GM19099 (cell line): Measurements from ENCODE around the gene MAGI2.

Experiments
- POLR2A ChIP-seq: IDR thresholded peaks from 3 replicates; pipeline ENCODE4 v1.6.1; 2011; ENCODE audit warnings: low read depth; ENCODE audit not compliant: insufficient read length; ENCODE audit errors: extremely low read depth

The MAGI2 gene

GRCh38 chr7:78901566-78901965 lies 551.9 kb downstream of the MAGI2 start:
- TF ChIP-seq POLR2A = no peak

- no peak for TF ChIP-seq POLR2A
Observed at GRCh38 chr7:78900806-78901205, 552.7 kb downstream of the MAGI2 start.

DNA sequence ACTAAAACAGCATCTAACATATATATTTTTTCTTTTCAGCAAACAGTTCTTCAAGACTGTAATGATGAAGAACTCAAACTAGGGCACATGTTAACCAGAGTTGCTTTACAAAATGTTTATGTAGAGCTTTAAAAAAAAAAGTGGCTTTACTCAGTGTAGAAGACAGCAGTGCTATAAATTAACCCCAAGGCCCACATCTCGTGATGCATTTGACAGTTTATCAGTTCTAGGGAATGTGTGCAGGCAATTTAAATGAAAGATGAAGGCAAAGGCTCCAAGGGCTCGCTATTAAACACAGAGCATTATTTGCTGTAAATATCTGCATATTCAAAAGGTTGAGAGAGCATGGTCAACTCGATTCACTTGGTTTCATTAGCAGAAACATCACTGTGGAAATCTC lies 558.1 kb downstream of the MAGI2 start:
- no peak for TF ChIP-seq POLR2A

DNA sequence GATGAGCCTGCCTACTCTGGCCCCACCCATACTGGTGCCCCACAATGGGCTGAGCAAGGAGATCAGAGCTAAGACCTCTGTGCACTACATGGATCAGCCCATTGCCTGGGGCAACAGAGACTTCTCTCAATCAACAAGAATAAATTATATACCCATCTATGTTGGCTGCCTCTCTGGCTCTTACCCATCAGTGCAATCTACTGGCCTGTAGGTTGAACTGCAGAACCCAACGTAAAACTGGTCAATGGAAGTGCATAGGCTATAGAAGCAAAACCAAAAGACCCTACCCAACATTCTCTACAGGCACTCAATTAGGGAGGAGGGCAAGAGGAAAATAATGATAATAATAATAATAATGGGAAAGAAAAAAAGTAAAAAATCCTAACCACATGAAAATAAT lies 574.3 kb downstream of the MAGI2 start:
- TF ChIP-seq POLR2A = no peak

- no peak for TF ChIP-seq POLR2A
Observed at GRCh38 chr7:78873117-78873516, 580.4 kb downstream of the MAGI2 start.

- no peak for TF ChIP-seq POLR2A
Observed at GRCh38 chr7:78864339-78864738, 589.1 kb downstream of the MAGI2 start.

DNA sequence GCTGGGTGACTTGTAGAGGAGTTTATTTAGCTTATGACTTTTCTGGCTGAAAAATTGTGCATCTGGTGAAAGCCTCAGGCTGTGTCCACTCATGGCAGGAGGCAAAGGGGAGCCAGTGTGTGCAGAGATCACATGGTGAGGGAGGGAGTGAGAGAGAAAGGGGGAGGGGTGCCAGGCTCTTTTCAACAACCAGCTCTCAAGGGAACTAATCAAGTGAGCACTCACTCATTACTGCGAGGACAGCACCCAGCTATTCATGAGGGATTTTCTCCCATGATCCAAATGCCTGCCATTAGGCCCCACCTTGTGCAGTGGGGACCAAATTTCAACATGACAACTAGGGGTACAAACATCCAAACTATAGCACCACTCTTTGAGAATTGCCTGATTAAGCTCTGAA lies 590.2 kb downstream of the MAGI2 start:
- no peak for TF ChIP-seq POLR2A

- TF ChIP-seq POLR2A = no peak
Observed at GRCh38 chr7:78862411-78862900, 591.0 kb downstream of the MAGI2 start.

GRCh38 chr7:78852951-78853350 lies 600.5 kb downstream of the MAGI2 start:
- TF ChIP-seq POLR2A = no peak

- no peak for TF ChIP-seq POLR2A
Observed at GRCh38 chr7:78850093-78850740, 603.2 kb downstream of the MAGI2 start.

- no peak for TF ChIP-seq POLR2A
Observed at GRCh38 chr7:78845155-78845554, 608.3 kb downstream of the MAGI2 start.

GRCh38 chr7:78842068-78842467 lies 611.4 kb downstream of the MAGI2 start:
- TF ChIP-seq POLR2A = no peak

DNA sequence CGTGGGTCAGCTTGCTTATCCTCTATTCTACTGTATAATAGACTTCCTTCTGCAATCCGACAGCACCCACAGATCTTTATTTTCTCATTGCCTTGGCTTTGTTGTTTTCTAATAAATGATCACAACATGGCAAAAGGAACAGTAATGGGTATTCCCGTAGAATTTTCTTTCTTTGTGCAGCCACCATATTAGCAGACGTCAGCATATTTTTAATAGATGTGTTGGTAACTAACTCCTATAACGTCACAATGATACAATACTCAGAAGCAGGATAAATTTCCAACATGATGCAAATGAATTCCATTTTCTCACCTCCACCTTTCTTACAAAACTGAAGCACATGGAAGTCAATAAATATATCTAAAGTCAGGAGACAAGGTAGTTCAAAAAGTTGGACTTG lies 617.6 kb downstream of the MAGI2 start:
- no peak for TF ChIP-seq POLR2A

DNA sequence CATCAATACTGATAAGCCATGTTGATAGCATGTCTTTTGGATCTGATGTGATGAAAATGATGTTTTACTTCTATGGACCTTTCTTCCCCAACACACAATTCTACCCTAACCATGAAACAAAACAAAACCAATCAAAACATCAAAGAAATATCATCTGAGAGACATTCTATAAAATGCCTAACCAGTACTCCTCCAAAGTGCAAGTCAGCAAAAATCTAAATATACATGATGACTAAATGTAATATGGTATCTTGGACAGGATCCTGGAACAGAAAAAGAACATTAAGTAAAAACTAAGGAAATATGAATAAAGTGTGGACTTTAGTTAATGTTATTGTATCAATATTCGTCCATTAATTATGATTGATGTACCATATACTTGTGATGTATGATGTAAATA lies 625.1 kb downstream of the MAGI2 start:
- TF ChIP-seq POLR2A = no peak

DNA sequence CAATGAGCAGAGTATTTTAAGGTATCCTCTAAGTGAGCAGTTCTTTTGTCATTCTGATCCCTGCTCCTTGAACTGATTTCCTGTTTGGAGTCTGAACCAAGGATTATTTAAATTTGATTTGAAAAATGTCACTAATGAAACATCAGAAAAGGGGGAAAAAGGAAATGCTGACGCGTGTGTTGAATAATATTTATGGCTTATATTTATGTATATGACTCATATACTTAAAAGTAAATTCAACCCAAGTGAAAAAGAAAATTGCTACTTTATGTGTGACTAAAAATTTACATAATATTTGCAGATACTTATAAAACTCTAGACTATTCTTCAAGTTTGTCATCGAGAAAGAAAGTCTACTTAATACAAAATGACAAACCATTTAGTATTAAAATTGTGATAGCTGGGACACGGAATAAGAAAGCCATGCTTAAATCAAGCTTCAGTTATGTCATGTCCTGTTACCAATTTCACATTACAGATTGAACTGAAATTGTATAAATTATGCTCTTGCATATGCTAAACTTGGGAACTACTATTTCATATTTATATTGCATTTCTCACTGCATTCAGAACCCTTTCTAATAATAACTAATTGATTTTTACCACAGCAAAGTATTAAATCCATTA lies 649.9 kb downstream of the MAGI2 start:
- no peak for TF ChIP-seq POLR2A

DNA sequence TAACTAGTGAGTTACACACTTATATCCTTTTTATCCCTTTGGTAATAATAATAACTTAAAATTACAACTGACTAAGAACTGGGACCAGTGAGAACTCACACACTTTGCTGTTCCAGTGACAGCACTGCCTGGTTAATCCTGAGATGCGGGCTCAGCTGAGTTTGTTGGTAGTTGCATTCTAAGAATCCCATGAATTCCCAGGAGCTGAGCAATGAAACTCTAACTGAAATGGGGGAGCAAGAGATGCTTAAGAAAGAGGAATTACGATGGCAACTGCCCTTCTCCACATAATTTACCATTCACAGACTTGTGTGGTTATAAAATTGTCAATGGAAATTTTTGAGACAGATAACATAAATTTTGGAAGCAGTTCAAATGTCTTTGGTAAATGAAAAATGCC lies 659.4 kb downstream of the MAGI2 start:
- TF ChIP-seq POLR2A = no peak

GRCh38 chr7:78792624-78793023 lies 660.8 kb downstream of the MAGI2 start:
- no peak for TF ChIP-seq POLR2A
